SK-N-SH treated with all-trans-retinoic acid at 6 μM for 48 hours (cell line): ENCODE data around the gene CARD9.

Source experiments
- ATAC-seq: fragments of 200-7000 bp; cut with Tn5 transposase; 3 replicates; pipeline ENCODE4 v1.9.1; 2020; ENCODE audit warnings: mild to moderate bottlenecking, moderate library complexity
- ARNTL ChIP-seq: fragments of 450-650 bp; formaldehyde crosslinking; IDR thresholded peaks from 2 replicates; pipeline ENCODE4 v1.5.0; 2020; ENCODE audit warnings: low read depth, mild to moderate bottlenecking, moderate library complexity, borderline replicate concordance
- BACH2 ChIP-seq: fragments of 250-450 bp; sonication (Bioruptor Pico); IDR thresholded peaks from 2 replicates; pipeline ENCODE4 v1.9.0; 2021; ENCODE audit warnings: mild to moderate bottlenecking, borderline replicate concordance
- CSDC2 ChIP-seq: fragments of 250-450 bp; sonication (Bioruptor Pico); IDR thresholded peaks from 2 replicates; pipeline ENCODE4 v1.5.0; 2020; ENCODE audit warnings: mild to moderate bottlenecking, moderate library complexity
- ISL1 ChIP-seq: fragments of 250-450 bp; sonication (Bioruptor Pico); IDR thresholded peaks from 2 replicates; pipeline ENCODE4 v2.1.2; 2022; ENCODE audit warnings: mild to moderate bottlenecking, moderate library complexity
- OSR1 ChIP-seq: fragments of 250-450 bp; sonication (Bioruptor Pico); IDR thresholded peaks from 2 replicates; pipeline ENCODE4 v1.8.0; 2022; ENCODE audit warnings: moderate library complexity, mild to moderate bottlenecking, inconsistent platforms
- PPARA ChIP-seq: fragments of 250-450 bp; sonication (Bioruptor Pico); IDR thresholded peaks from 2 replicates; pipeline ENCODE4 v1.5.0; 2020; ENCODE audit warnings: mild to moderate bottlenecking, borderline replicate concordance
- RARB ChIP-seq: fragments of 250-450 bp; sonication (Bioruptor Pico); IDR thresholded peaks from 2 replicates; pipeline ENCODE4 v1.8.0; 2021; ENCODE audit warnings: mild to moderate bottlenecking, moderate library complexity
- SNAI2 ChIP-seq: fragments of 250-450 bp; sonication (Bioruptor Pico); IDR thresholded peaks from 2 replicates; pipeline ENCODE4 v1.5.0; 2020; ENCODE audit warnings: mild to moderate bottlenecking, moderate library complexity
- TCF4 ChIP-seq: fragments of 250-450 bp; sonication (Bioruptor Pico); IDR thresholded peaks from 2 replicates; pipeline ENCODE4 v1.8.0; 2021; ENCODE audit warnings: mild to moderate bottlenecking, moderate library complexity, borderline replicate concordance
- TOX ChIP-seq: fragments of 250-450 bp; sonication (Bioruptor Pico); IDR thresholded peaks from 2 replicates; pipeline ENCODE4 v1.8.0; 2021; ENCODE audit warnings: mild to moderate bottlenecking, moderate library complexity, borderline replicate concordance
- ZC3H10 ChIP-seq: fragments of 250-450 bp; sonication (Bioruptor Pico); IDR thresholded peaks from 2 replicates; pipeline ENCODE4 v1.5.1; 2021; ENCODE audit warnings: mild to moderate bottlenecking, moderate library complexity
- ZFP3 ChIP-seq: fragments of 250-450 bp; sonication (Bioruptor Pico); IDR thresholded peaks from 2 replicates; pipeline ENCODE4 v1.5.0; 2020; ENCODE audit warnings: mild to moderate bottlenecking, moderate library complexity
- ZFP30 ChIP-seq: fragments of 450-650 bp; formaldehyde crosslinking; IDR thresholded peaks from 2 replicates; pipeline ENCODE4 v1.5.0; 2022; ENCODE audit warnings: mild to moderate bottlenecking, moderate library complexity
- ZNF565 ChIP-seq: fragments of 450-650 bp; formaldehyde crosslinking; conservative IDR thresholded peaks from 2 replicates; pipeline ENCODE4 v1.5.0; 2020; ENCODE audit warnings: low read depth, mild to moderate bottlenecking, moderate library complexity
- ZNF8 ChIP-seq: fragments of 450-650 bp; formaldehyde crosslinking; IDR thresholded peaks from 2 replicates; pipeline ENCODE4 v1.5.0; 2020; ENCODE audit warnings: mild to moderate bottlenecking, moderate library complexity
- TF ChIP-seq, protein P1 (sequence below): fragments of 250-450 bp; sonication (Bioruptor Pico); IDR thresholded peaks from 2 replicates; pipeline ENCODE4 v1.5.0; 2020; ENCODE audit warnings: mild to moderate bottlenecking, moderate library complexity
- TF ChIP-seq, protein P2 (sequence below): fragments of 250-450 bp; sonication (Bioruptor Pico); IDR thresholded peaks from 2 replicates; pipeline ENCODE4 v1.5.1; 2021; ENCODE audit warnings: mild to moderate bottlenecking, moderate library complexity
- TF ChIP-seq, protein P3 (sequence below): fragments of 250-450 bp; sonication (Bioruptor Pico); IDR thresholded peaks from 2 replicates; pipeline ENCODE4 v1.8.0; 2020; ENCODE audit warnings: mild to moderate bottlenecking, moderate library complexity, borderline replicate concordance

Gene CARD9

DNA sequence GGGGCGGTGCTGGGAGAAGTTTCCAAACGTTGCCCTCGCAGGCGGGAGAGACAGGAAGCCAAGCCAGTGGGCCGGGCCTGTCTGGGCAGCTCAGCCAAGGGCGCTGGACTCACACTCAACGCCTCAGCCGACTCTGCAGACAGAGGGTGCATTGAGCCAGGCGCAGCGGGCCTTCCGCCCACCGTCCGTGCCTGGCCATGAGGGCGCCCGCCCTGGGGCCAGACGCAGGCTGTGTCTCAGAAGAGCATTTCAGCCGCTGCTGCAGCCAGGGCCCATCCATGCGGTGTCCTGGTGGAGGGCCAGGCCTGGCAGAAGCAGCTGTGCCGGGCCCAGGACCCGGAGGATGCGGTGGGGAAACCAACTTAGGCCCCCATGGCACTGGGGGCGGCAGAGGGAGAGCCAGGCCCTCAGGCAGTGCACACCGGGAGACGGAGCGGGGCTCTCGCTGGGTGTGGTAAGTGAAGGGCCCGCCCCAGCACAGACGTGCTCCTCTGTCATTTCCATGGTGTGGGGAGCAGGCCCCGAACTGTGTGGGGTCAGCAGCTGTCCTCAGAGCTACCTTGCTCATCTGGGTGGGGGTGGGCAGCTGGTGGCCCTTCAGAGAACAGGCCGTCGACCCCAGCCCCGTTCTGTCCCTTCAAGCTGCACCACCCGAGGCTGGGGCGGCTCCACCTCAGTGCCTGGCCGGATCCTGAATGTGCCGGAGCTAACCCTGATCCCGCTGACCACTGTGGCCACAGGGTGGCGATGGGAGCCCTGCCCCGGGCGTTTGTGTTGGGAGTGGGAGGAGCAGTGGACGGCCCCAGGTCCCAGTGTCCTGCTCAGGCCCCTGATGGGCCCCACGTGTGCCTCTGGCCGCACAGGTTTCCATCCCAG is 27.9 kb downstream of the CARD9 start:
- TF ChIP-seq BACH2 (CRISPR knock-in tag) (no peak), SNAI2 (CRISPR knock-in tag) (no peak), ARNTL (no peak), CSDC2 (CRISPR knock-in tag) (no peak), ISL1 (CRISPR knock-in tag) (no peak)
- TF ChIP-seq, protein P1, sequence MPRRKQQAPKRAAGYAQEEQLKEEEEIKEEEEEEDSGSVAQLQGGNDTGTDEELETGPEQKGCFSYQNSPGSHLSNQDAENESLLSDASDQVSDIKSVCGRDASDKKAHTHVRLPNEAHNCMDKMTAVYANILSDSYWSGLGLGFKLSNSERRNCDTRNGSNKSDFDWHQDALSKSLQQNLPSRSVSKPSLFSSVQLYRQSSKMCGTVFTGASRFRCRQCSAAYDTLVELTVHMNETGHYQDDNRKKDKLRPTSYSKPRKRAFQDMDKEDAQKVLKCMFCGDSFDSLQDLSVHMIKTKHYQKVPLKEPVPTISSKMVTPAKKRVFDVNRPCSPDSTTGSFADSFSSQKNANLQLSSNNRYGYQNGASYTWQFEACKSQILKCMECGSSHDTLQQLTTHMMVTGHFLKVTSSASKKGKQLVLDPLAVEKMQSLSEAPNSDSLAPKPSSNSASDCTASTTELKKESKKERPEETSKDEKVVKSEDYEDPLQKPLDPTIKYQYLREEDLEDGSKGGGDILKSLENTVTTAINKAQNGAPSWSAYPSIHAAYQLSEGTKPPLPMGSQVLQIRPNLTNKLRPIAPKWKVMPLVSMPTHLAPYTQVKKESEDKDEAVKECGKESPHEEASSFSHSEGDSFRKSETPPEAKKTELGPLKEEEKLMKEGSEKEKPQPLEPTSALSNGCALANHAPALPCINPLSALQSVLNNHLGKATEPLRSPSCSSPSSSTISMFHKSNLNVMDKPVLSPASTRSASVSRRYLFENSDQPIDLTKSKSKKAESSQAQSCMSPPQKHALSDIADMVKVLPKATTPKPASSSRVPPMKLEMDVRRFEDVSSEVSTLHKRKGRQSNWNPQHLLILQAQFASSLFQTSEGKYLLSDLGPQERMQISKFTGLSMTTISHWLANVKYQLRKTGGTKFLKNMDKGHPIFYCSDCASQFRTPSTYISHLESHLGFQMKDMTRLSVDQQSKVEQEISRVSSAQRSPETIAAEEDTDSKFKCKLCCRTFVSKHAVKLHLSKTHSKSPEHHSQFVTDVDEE (CRISPR knock-in tag): no peak
- peak; percentile 69 for ATAC-seq

DNA sequence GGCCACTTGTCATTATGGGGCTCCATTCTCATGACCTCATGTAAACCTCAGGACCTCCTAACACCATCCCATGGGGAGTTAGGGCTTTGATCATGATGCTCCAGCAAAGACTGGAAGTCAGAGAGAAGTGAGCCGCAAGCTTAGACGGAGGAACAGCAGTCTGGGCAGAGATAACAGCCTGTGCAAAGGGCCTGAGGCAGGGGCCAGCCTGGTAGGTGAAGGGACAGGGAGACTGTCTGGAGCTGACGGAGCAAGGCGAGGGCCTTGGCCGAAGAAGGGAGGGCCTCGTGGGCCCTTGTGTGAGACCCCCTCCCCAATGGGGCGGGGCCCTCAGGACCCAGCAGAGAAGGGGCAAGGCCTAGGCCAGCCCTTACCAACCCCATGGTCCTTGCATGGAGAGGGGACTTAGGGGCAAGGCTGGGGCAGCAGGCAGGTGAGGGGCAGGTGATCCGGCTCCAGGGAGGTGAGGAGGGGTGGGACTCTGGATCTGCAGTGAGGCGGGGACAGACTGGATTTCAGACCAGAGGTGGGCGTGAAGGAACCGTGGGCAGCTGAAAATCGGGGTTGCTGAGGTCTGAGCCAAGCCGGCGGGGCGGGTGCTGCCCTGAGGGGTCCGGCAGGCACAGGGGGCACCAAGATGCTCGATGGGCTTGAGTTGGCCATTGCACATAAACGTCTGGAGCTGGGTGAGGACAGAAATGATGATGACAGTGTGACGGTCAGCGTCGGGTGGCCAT is 28.8 kb downstream of the CARD9 start:
- no peak for ATAC-seq
- no peak for TF ChIP-seq RARB
- TF ChIP-seq SNAI2 (CRISPR knock-in tag): no peak
- TF ChIP-seq, protein P1 (CRISPR knock-in tag): no peak
- no peak for TF ChIP-seq ARNTL
- TF ChIP-seq TCF4 (CRISPR knock-in tag): no peak
- no peak for TF ChIP-seq CSDC2 (CRISPR knock-in tag)
- no peak for TF ChIP-seq ZFP30 (CRISPR knock-in tag)
- TF ChIP-seq ZFP3 (CRISPR knock-in tag): no peak
- TF ChIP-seq ZNF8 (CRISPR knock-in tag): no peak
- no peak for TF ChIP-seq ZC3H10 (CRISPR knock-in tag)
- no peak for TF ChIP-seq ISL1 (CRISPR knock-in tag)
- TF ChIP-seq OSR1 (CRISPR knock-in tag): no peak
- TF ChIP-seq, protein P2, sequence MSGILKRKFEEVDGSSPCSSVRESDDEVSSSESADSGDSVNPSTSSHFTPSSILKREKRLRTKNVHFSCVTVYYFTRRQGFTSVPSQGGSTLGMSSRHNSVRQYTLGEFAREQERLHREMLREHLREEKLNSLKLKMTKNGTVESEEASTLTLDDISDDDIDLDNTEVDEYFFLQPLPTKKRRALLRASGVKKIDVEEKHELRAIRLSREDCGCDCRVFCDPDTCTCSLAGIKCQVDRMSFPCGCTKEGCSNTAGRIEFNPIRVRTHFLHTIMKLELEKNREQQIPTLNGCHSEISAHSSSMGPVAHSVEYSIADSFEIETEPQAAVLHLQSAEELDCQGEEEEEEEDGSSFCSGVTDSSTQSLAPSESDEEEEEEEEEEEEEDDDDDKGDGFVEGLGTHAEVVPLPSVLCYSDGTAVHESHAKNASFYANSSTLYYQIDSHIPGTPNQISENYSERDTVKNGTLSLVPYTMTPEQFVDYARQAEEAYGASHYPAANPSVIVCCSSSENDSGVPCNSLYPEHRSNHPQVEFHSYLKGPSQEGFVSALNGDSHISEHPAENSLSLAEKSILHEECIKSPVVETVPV (CRISPR knock-in tag): no peak
- TF ChIP-seq, protein P3, sequence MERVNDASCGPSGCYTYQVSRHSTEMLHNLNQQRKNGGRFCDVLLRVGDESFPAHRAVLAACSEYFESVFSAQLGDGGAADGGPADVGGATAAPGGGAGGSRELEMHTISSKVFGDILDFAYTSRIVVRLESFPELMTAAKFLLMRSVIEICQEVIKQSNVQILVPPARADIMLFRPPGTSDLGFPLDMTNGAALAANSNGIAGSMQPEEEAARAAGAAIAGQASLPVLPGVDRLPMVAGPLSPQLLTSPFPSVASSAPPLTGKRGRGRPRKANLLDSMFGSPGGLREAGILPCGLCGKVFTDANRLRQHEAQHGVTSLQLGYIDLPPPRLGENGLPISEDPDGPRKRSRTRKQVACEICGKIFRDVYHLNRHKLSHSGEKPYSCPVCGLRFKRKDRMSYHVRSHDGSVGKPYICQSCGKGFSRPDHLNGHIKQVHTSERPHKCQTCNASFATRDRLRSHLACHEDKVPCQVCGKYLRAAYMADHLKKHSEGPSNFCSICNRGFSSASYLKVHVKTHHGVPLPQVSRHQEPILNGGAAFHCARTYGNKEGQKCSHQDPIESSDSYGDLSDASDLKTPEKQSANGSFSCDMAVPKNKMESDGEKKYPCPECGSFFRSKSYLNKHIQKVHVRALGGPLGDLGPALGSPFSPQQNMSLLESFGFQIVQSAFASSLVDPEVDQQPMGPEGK (CRISPR knock-in tag): no peak
- TF ChIP-seq TOX (CRISPR knock-in tag): no peak
- TF ChIP-seq, all 23 proteins: peak for 0

DNA sequence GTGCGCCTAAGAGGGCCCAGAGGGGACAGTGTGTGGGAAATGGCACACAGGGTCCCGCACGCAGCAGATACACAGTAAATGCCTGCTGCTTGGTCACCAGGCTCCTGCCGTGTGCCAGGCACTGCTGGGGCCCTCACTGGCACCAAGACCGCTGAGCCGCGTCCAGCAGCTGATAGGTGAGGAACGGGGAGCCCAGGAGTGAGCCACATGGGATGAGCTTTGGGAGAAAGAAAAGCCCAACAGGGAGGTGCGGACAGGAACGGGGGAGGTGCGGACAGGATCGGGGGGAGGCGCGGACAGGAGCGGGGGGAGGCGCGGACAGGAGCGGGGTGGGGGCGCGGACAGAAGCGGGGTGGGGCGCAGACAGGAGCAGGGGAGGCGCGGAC is 29.6 kb downstream of the CARD9 start:
- no peak for TF ChIP-seq RARB
- no peak for TF ChIP-seq BACH2 (CRISPR knock-in tag)
- TF ChIP-seq PPARA: no peak
- no peak for TF ChIP-seq ZNF565
- TF ChIP-seq TOX (CRISPR knock-in tag): no peak
- TF ChIP-seq, protein P1 (CRISPR knock-in tag): no peak
- TF ChIP-seq, protein P3 (CRISPR knock-in tag): no peak
- TF ChIP-seq CSDC2 (CRISPR knock-in tag): no peak
- TF ChIP-seq TCF4 (CRISPR knock-in tag): no peak
- no peak for TF ChIP-seq OSR1 (CRISPR knock-in tag)
- no peak for TF ChIP-seq ZFP30 (CRISPR knock-in tag)
- TF ChIP-seq, protein P2 (CRISPR knock-in tag): no peak

More for the DNA sequence above, 29.6 kb downstream of the CARD9 start:
- no peak for ATAC-seq
